Endothelial cell of umbilical vein (primary cell): Measurements from ENCODE around the gene OXER1. TPM values are rescaled to one million over a fixed set of nuclear protein-coding genes. Genes with fewer than 3 reads are reported as not detected.

Experiments
- BruUV-seq: library from RNA; stranded (reverse); fragments of 400-500 nt; replicated peaks from 2 replicates; lab custom pipeline; 2021; lab: Mats Ljungman, UMichigan
- CTCF ChIA-PET: fragments of 300-600, 350-600 bp; sonication (Branson Sonifier 250); formaldehyde crosslinking; loops from one replicate; lab custom pipeline; 2021; ENCODE audit warnings: antibody characterized with exemption, inconsistent platforms; lab: Charles Lee
- POLR2A ChIA-PET: fragments of 300-600, 350-600 bp; sonication (Branson Sonifier 250); formaldehyde crosslinking; loops from one replicate; lab custom pipeline; 2021; ENCODE audit warnings: antibody characterized with exemption, inconsistent platforms; lab: Charles Lee
- DNase-seq: peaks from one replicate; pipeline ENCODE4 v3.0.0-alpha.2; 2011; ENCODE audit warnings: low read depth, low spot score
- FAIRE-seq: peaks from 2 replicates; lab custom pipeline; 2011; peaks lifted over from hg19 to GRCh38; lab: Jason Lieb, UNC
- H2AFZ ChIP-seq: 2 replicates; pipeline ENCODE4 v1.6.0; 2012; ENCODE audit warnings: low read depth, low read length, control low read depth, inconsistent platforms
- H3K27ac ChIP-seq: 2 replicates; pipeline ENCODE4 v1.5.1; 2011; ENCODE audit warnings: low read depth, mild to moderate bottlenecking, control low read depth, low read length, moderate library complexity; ENCODE audit not compliant: insufficient read depth
- H3K27me3 ChIP-seq, 2 experiments: 2 replicates each; pipeline versions ENCODE4 v1.6.0 to v1.6.1; 2011; ENCODE audit warnings: low read length in 2 of 2, mixed read lengths in 1 of 2; ENCODE audit not compliant: control insufficient read depth in 2 of 2, insufficient read depth in 2 of 2
- H3K36me3 ChIP-seq, 2 experiments: 2 replicates in 1 of 2; 3 replicates in 1 of 2; pipeline ENCODE4 v1.5.1; 2011; ENCODE audit warnings: low read length in 2 of 2, mild to moderate bottlenecking in 1 of 2, moderate library complexity in 1 of 2; ENCODE audit not compliant: control insufficient read depth in 2 of 2, insufficient read depth in 2 of 2; ENCODE audit errors: extremely low read depth in 1 of 2
- H3K4me1 ChIP-seq: 3 replicates; pipeline ENCODE4 v1.5.1; 2011; ENCODE audit warnings: mild to moderate bottlenecking, low read length; ENCODE audit not compliant: control insufficient read depth, insufficient read depth; ENCODE audit errors: extremely low read depth
- H3K4me2 ChIP-seq: 2 replicates; pipeline ENCODE4 v1.6.1; 2011; ENCODE audit warnings: low read length, control low read depth, mixed read lengths; ENCODE audit not compliant: insufficient read depth
- H3K4me3 ChIP-seq, 3 experiments: fragments of 200-600 bp in 1 of 3; sonication (generic), shearing (Covaris generic) in 1 of 3; replicated peaks in 1 of 3; 2 replicates each; pipeline ENCODE4 v1.5.1; 2011 to 2016; ENCODE audit warnings: control low read depth in 3 of 3, low read length in 3 of 3, mild to moderate bottlenecking in 2 of 3, inconsistent platforms in 1 of 3, low read depth in 1 of 3, moderate library complexity in 1 of 3; ENCODE audit not compliant: insufficient read depth in 1 of 3
- H3K79me2 ChIP-seq: 2 replicates; pipeline ENCODE4 v1.6.0; 2012; ENCODE audit warnings: low read length, inconsistent platforms; ENCODE audit not compliant: control insufficient read depth, insufficient read depth
- H3K9ac ChIP-seq: replicated peaks from 2 replicates; pipeline ENCODE3; 2011; ENCODE audit warnings: low read length, control low read depth; ENCODE audit not compliant: insufficient read depth; ENCODE audit errors: extremely low read depth
- H3K9me1 ChIP-seq: replicated peaks from 3 replicates; pipeline ENCODE4 v1.6.0; 2011; ENCODE audit warnings: mild to moderate bottlenecking, low read length; ENCODE audit not compliant: control insufficient read depth, insufficient read depth; ENCODE audit errors: extremely low read depth
- H3K9me3 ChIP-seq: replicated peaks from 2 replicates; pipeline ENCODE4 v1.5.1; 2012; ENCODE audit warnings: low read length, inconsistent platforms; ENCODE audit not compliant: control insufficient read depth, insufficient read depth
- H4K20me1 ChIP-seq: replicated peaks from 2 replicates; pipeline ENCODE3; 2011; ENCODE audit warnings: mild to moderate bottlenecking, low read length; ENCODE audit not compliant: control insufficient read depth, insufficient read depth; ENCODE audit errors: extremely low read depth
- EZH2 ChIP-seq: IDR thresholded peaks from 2 replicates; pipeline ENCODE4 v1.6.1; 2012; ENCODE audit warnings: borderline replicate concordance, low read depth, mild to moderate bottlenecking, moderate library complexity, low read length, inconsistent platforms; ENCODE audit not compliant: severe bottlenecking
- FOS ChIP-seq: IDR thresholded peaks from 2 replicates; pipeline ENCODE4 v1.6.1; 2011; ENCODE audit warnings: mild to moderate bottlenecking, low read length, moderate library complexity, borderline replicate concordance; ENCODE audit not compliant: insufficient read depth
- GATA2 ChIP-seq: IDR thresholded peaks from 2 replicates; pipeline ENCODE4 v1.7.0; 2011; ENCODE audit warnings: low read depth, mild to moderate bottlenecking, moderate library complexity, mixed read lengths, low read length; ENCODE audit not compliant: insufficient read length, insufficient read depth
- JUN ChIP-seq: IDR thresholded peaks from 2 replicates; pipeline ENCODE4 v1.6.1; 2011; ENCODE audit warnings: borderline replicate concordance, low read depth; ENCODE audit not compliant: insufficient read length, insufficient read depth
- POLR2A ChIP-seq: IDR thresholded peaks from 2 replicates; pipeline ENCODE4 v1.6.1; 2012; ENCODE audit warnings: low read depth, mild to moderate bottlenecking, control low read depth, low read length
- POLR2AphosphoS5 ChIP-seq: IDR thresholded peaks from 2 replicates; pipeline ENCODE4 v1.6.1; 2012; ENCODE audit warnings: low read depth, mild to moderate bottlenecking, control low read depth, low read length, moderate library complexity; ENCODE audit not compliant: insufficient read depth
- dilution Hi-C: fragments of 300-500 bp; cut with MboI; formaldehyde crosslinking; loops from one replicate; pipeline ENCODE4 v1.15.0; 2019; ENCODE audit warnings: low sequenced_read_pairs; ENCODE audit not compliant: extremely low pct_ligation_motif_present
- intact Hi-C: fragments of 100-400 bp; cut with micrococcal nuclease; formaldehyde crosslinking; loops from one replicate; pipeline ENCODE4 v1.10.0; 2022
- polyA plus RNA-seq, 4 experiments: library from polyadenylated mRNA; depleted of rRNA in 3 of 4; stranded (reverse) in 3 of 4; unstranded in 1 of 4; fragments of >200 nt; gene quantifications; 2 replicates each; pipeline versions ENCODE4 v1.2.1 to v1.2.3, GENCODE V29; 2011 to 2012; ENCODE audit warnings: missing spikeins in 1 of 4
- total RNA-seq: library from RNA; stranded (reverse); gene quantifications from 2 replicates; pipeline ENCODE4 v1.2.3, GENCODE V29; 2021
- TF ChIP-seq, protein P1 (sequence below): IDR thresholded peaks from 2 replicates; pipeline ENCODE4 v1.6.1; 2011; ENCODE audit not compliant: insufficient read depth, insufficient read length

OXER1 gene
- total and polyA plus RNA-seq, 2 donors (not counting 3 experiments of a cell fraction or from before 2014, with no cell fraction given), result 0.18 TPM

DNA sequence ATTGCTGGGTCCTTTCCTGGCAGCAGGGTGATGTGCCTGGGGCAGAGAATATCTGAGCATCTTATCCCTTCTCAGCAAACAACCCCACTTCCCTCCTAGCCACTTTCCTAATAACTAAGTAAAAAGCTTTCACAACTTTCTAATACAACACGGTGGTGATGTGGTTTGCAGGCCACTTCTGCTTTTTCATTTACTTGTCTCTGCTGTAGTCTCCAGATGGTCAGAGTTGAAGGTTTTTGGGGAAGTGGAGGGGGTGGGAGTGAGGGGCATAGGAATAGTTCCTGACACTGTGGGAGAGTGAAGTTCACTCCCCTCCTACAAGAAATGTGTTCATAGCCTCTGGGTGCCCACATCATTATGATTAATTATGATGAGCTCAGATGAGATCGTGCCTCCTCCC lies 11.6 kb downstream of the OXER1 start:
- Histone ChIP-seq H3K27me3 (no peaks in the 10 kb centered on the region), H3K4me1 (no peaks in the 10 kb centered on the region), H3K27ac (no peak overlapping the region), H4K20me1 (no peaks in the 10 kb centered on the region), H2AFZ (no peak overlapping the region), H3K36me3 (peaks cover 0 to 7% of the 10 kb centered on the region in 2 experiments), H3K9me3 (no peaks in the 10 kb centered on the region), H3K4me2 (no peak overlapping the region), H3K4me3 (no peak overlapping the region), H3K9me1 (no peaks in the 10 kb centered on the region), H3K79me2 (no peaks in the 10 kb centered on the region), H3K9ac (no peak overlapping the region)
- TF ChIP-seq EZH2 (no peak), JUN (no peak), POLR2AphosphoS5 (no peak), FOS (no peak), POLR2A (no peak)
- TF ChIP-seq, protein P1, sequence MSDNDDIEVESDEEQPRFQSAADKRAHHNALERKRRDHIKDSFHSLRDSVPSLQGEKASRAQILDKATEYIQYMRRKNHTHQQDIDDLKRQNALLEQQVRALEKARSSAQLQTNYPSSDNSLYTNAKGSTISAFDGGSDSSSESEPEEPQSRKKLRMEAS, result no peak
- dilution Hi-C loops, result no loop called here
- ChIA-PET POLR2A (no interaction called here), CTCF (interaction anchor here (0.7 kb wide), 1 partner anchor 295 kb away, joined by 3 read pairs; no protein-coding TSS in a partner anchor)
- intact Hi-C loops, result no loop called here
- DNase-seq (no peak), FAIRE-seq (no peak)
- BruUV-seq, result no TSS peak

DNA sequence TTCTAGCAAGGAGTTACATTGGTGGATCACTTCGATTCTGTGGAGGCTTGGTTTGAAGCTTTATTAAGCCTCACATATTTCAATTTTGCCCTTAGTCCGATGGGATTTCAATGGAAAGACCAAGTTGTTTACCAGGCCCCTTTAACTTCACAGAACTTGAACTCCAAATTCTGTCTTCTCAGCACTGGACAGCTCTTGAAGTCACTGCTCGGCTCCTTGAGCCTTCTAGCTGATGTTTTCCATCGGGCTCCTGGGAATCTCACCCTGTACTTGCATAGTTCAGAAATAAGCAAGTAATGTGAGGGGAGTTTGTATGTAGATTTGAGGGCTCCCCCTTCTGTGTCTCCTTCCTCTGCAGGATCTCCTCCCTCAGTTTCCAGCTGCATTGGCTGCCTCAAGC lies 15.1 kb downstream of the OXER1 start:
- no peak overlapping the region for H3K4me2 ChIP-seq
- DNase-seq, result no peak
- no peaks in the 10 kb centered on the region for H3K4me1 ChIP-seq
- H3K9me1 ChIP-seq, result no peaks in the 10 kb centered on the region
- no TSS peak for BruUV-seq
- H2AFZ ChIP-seq, result no peak overlapping the region
- FAIRE-seq, result peak; percentile 33
- no peak overlapping the region for H3K9ac ChIP-seq
- intact Hi-C loops, result no loop called here
- no peak overlapping the region for H3K27ac ChIP-seq
- POLR2A ChIA-PET, result no interaction called here
- no peak overlapping the region for H3K4me3 ChIP-seq
- dilution Hi-C loops, result no loop called here
- H3K36me3 ChIP-seq, result peaks cover 0 to 2% of the 10 kb centered on the region in 2 experiments
- no peaks in the 10 kb centered on the region for H3K27me3 ChIP-seq
- H4K20me1 ChIP-seq, result no peaks in the 10 kb centered on the region
- CTCF ChIA-PET, result no interaction called here
- H3K9me3 ChIP-seq, result no peaks in the 10 kb centered on the region
- TF ChIP-seq EZH2 (no peak), FOS (no peak), GATA2 (no peak)
- H3K79me2 ChIP-seq, result no peaks in the 10 kb centered on the region
